Stimulated activated CD8-positive, alpha-beta memory T cell treated with anti-CD3 and anti-CD28 coated beads, Interleukin-12 subunit alpha, Interleukin-12 subunit beta, amount 100 ng/mL, for 24 hours (primary cell): ENCODE data around the gene CARMIL1.

Source experiments
- DNase-seq: peaks from one replicate; pipeline ENCODE4 v3.0.0-alpha.2; 2020; ENCODE audit errors: extremely low read depth

CARMIL1 gene

DNA sequence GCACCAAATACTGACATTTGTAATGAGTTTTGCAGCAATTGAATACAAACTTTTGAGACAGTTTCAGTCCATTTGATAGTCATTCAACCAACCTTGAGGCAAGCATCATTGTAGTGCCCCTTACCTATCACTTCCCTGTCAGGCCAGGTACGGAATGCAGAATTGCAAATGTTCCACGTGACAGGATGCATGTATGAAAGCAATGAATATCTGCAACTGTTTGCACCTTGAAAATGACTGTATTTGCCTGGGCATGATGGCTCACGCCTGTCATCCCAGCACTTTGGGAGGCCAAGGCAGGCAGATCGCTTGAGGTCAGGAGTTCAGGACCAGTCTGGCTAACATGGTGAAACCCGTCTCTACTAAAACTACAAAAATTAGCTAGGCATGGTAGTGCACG, 226.8 kb downstream of the CARMIL1 start:
- no peak for DNase-seq

DNA sequence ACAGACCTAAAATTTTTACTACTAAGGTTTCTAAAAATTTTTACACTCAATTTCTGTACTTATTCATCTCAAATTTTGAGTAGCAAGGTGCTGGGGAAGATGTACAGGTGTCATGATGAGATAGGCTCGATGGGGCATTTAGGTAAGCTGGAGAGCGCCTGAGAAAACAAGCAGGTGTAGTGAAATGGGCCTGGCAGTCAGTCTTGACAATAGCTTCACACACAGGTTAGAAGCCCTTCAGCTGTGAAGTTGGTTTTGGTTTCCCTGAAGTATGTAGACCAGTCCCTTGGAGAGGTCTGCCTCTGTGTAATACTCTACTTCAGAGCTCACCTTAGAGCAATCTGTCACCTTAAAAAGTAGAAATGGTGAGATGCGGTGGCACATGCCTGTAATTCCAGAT, 228.9 kb downstream of the CARMIL1 start:
- no peak for DNase-seq

DNA sequence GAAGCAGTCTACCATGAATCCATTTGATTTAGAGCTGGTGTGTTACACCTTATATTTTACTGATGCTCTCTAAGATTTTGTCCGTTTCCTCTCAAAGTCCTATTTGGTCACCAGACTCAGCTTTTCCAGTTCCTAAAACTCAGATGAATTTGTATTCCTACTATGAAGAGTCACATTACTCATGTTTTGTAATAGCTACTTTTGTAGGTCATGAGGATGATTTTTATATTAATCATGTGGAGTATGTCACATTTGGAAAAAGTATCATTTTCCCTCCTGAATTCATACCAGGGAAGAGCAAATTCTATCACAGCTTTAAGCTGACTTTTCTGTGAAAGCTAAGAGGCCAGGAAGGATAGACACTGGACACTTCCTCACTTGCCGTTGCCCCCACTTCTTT, 232.2 kb downstream of the CARMIL1 start:
- no peak for DNase-seq

DNA sequence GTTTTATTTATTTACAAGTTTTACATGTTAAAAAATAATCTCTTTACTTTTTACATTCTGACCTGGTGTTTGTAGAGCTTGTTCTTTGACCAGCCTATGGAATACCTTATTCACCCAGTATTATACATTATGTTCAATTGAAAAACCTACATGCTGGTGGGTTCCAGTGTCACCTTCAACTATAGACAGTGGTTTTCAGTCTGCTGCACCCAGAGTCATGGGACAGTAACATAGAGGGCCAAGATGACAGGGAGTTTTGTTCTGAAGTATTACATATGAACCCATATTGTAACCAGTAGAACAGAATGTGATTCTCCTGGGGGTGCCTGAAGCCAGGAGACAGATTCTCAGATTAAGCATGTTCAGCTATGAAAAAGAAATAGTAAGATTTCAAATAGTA, 233.4 kb downstream of the CARMIL1 start:
- DNase-seq, result no peak

DNA sequence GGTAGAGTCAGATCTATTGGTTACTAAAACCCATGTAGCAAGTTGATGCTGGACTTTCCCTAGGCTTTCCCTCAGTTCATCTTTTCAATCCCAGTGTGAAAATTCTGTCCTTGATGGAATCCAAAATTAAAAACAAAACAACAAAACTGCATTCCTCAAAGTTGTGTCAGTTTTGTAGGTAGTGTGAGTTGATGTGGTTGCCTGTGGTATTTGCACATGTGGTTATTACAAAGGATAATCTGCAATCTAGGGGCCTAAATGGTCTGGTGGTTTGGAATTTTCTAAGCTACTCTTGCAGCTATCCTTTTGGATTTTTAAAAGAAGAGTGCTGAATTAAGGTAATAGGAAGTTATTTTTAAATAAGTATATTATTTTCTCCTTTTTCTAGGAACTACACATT, 240.7 kb downstream of the CARMIL1 start:
- DNase-seq, result no peak

DNA sequence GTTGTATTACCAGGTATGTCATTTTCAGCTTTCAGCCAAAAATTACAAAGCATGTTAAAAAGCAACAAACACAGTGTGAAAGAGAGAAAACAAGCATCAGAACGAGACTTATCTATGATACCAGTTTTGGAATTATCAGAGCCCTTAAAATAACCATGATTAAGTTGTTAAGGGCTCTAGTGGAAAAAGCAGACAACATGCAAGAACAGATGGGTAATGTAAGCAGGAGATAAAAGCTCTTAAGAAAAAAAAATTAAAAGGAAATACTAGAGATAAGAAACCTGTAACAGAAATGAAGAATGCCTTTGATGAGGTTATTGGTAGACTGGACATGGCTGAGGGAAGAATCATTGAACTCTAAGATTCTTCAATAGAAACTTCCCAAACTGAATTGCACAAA, 245.4 kb downstream of the CARMIL1 start:
- DNase-seq, result no peak

DNA sequence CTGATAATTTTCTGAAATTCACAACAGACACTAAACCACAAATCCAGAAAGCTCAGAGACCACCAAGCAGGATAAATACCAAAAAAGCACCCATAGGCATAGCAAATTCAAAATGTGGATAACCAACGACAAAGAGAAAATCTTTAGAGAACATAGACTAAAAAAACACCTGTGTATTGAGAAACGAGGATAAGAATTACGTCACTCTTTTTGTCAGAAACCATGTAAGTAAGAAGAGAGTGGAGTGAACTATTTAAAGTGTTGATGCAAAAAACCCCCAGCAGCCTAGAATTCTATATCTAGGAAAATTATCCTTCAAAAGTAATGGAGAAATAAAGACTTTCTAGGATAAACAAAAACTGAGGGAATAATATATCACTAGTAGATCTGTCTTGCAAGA, 245.9 kb downstream of the CARMIL1 start:
- DNase-seq, result no peak

DNA sequence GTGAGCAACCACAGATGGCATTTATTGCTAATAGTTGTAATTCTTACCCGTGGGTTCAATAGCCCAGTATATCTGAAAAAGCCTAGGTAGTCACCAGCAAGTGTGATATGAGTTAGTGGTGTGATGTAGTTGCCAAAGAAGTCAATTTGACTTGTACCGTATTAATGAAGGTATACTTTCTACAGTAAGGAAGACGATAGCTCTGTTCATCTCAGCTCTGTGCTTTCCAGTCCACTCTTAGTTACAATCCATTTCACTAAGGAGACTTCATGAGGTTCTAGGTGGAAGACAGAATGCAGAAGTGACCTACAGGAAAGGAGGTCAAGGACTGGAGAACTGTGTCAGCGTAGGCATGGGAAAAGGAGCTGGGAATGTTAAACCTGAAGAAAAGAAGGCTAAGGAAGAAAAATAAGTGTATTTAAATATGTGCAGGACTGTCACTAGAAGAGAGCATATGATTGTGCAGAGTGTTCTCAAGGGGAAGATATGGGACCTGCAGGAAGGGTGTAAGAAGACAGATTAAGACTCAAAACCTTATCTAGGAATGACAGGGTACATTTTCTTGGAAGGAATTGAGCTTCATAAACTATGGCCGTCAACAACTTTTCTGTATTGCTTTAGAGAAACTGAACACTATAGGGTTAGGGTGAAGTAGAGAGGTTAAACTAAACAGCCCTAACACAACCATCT, 255.9 kb downstream of the CARMIL1 start:
- no peak for DNase-seq

DNA sequence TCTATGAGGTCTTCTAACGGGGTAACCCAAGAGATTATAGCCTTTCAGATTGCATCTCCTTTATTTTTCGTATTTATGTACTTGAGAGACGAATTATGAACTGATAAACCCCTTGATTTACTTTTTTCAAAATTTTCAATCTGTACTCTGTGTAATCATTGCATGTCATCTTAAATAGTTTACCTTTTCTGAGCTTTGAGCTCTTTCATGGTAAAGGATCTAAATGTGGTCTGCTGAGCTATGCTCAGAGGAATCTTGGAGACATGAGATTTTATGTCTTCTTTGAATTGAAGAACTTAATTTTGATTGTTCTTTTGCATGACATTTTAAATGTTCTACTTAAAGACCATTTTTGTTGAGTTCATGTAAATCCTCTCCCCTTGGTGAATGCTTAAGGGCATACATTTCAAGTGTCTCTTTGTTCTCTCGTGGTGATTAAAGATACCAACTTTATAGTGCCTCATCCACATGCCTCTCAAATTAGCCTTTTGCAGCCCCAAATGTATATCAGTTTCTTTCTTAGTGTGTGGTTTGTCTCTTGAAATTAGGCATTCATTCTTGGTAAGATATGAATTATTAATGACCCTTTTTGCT, 256.6 kb downstream of the CARMIL1 start:
- DNase-seq, result no peak

DNA sequence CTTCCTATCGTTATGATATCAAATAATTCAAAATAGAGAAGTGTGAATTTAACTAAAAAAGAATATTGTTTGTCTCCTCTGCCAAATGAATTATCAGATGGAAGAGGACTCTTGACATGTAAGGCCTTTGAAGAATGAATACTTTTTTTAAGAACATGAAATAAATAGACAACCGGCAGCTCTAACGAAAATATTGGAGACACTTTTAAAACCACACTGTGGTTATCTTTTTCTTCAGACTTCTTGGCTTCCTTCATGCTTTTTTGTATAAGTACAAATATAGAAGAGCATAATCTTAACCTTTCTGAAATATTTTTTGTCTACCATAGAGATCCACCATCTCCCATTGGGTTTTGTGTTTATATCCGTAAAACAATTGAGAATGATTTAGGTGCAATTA, 257.6 kb downstream of the CARMIL1 start:
- DNase-seq, result no peak

DNA sequence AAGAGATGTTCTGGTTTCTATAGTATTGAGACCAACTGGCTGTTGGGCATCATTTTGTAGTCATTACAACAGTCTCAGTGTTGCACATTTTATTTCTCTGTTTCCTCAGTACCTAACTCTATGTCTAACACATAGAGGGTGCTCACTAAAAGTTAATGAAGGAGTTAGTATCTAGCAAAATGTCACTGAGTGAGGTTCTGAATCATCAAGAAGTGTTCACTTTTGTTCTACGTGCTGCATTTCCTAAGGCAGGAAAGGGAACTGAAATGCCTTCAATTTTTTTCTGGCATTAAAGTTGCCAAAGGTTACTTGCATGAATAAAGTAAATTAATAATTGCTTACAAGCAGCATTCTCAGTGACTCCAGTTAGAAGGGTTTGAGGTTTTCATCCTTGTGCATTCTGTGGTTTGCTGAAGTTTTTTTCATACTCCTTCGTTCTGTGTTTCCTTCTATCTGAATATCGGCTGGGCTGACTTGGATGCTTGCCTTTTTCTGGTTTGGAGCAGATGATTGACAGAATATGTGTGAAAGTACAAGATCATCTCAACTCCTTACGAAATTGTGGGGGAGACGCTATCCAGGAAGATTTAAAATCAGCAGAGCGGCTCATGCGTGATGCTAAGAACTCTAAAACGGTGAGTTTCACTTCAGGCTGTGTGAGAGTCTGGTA, 258.3 kb downstream of the CARMIL1 start:
- DNase-seq, result no peak

DNA sequence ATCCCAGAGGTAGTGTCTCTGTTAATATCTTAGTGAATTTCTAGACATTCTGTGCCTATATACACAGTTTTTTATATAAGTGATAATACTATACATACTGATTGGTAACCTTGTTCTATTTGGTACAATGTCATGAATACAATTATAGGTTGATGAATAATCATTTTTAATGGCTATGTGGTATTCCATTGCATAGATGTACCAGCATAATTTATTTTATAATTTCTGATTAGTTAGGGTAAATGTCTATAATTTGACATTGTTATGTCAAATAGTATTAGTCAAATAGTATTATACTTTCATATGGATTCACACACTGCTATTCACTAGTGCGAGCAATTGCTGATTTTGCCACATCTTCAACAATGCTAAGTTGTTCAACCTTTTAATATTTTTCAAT, 262.1 kb downstream of the CARMIL1 start:
- no peak for DNase-seq

DNA sequence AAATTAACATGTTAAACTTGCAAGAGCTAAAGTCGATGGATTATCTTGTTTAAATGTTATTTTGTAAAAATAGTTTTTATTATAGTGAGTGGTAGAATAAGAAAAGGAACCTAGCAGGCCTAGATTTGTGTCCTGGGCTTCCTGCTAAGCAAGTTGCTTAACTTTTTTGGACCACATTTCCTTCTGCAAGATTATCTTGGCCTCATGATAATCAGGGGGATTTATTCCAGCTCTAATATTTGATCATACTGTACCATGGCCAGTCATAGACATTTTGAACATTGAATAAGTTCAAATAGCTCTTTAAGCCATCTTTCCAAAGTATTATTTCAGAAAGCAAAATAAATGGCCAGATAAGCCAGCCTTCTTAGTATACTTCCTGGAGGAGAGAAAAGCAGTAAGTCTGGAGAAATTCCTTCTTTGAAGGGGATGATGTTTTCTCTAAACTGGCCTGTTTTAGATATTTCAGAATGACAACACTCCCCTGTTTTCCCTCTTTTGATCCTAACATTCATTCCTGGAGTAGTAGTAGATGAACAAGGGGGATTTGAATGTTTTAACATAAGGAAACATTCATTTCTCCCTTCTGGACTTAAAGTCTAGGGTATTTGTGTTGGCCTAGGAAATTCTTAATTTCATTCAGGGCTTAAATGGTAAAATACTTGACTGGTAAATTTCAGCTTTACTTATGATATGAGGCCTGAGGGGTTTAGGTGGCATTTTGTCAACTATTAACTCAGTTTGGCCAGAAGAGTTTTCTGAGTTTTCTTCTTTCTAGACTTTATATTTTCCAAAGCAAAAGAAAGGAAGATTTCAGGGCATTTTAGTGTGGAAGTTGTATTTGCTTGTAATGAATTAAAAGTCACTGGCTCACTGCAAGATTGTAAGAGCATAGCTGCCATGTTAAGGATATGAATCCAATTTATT, 264.1 kb downstream of the CARMIL1 start:
- DNase-seq, result no peak

DNA sequence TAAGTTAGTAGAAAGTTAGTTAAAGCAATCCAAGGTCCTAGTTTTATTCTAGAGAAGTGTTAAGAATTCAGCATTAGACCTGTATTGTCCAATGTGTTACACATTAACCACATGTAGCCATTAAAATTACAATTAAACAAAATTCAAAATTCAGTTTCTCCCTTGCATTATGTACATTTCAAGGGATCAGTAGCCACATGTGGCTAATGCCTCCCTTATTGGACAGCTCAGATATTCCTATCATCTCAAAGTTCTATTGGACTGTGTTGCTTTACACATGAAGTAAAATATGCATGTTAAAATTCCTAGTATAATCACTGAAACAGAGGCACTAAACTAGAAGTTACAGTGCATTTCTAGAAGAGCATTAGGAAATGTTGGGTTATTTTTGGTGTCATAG, 265.7 kb downstream of the CARMIL1 start:
- DNase-seq, result no peak

DNA sequence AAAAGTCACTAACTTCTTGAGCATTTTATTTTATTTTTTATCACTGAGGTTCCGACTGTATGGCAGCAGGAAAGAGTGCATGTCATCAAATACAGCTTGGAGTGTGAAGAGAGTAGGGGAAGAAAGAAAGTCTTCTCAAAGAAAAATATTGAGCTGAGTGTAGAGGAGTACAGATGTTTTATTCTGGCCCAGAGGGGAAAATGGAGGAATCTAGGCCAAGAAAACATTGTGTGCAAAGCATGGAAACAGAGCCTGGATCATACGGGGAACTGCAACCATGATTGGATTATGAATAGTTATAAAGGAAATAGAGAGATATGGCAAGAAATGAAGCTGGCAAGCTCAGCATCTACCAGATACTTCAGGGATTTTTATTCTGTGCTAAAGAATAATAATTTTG, 268.6 kb downstream of the CARMIL1 start:
- DNase-seq, result no peak

DNA sequence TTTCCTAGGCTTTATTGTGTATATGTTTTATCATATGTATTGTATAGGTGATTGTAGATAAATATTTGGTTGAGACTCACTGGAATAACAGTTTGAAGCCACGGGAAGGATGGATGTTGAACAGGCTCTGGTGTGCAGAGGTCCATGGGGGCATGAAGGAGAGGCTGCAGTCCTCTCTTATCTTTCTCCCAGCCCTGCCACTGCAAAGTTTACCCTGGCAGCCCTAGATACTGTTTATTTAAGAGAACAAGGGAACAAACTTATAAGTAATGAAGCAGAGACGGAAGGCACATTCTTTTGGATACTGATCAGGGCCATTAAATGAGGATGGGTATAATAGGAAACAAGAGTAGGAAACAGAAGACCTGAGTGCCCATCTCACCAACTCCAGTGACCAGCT, 269.3 kb downstream of the CARMIL1 start:
- no peak for DNase-seq

DNA sequence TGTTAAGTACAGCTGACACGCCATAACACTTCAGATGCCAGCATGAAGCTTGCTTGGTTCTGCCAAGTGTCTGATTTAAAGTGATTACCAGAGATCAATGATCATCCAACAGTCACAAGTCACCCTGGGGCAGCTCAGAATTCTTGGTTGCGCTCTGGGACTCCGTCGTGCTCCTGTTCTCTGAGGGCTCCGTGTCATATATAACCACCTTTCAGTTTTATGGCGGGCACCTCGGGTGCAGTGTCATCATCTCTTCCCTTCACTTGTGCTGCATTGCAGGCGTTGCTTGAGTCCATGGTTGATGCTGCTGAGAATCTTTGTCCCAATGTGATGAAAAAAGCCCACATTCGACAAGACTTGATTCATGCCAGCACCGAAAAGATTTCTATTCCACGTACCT, 271.5 kb downstream of the CARMIL1 start:
- DNase-seq, result no peak

DNA sequence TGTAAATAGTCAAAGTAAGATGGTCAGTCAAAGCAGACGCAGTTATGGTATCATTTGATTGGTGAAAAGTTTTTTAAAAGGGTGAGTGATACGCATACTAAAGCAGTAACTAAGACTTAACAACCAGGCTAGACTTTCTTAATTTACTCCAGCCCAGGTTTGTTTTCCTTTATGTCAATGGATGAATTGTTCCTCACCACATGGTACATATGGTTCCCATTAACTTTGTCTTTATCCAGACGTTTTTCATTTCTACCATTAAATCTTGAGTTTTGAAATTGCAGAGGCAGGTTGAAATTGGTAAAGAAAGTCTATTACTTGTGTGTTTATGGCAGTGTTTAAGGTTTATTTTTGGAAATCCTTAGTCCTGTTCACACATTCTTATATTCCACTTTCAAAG, 274.3 kb downstream of the CARMIL1 start:
- no peak for DNase-seq

DNA sequence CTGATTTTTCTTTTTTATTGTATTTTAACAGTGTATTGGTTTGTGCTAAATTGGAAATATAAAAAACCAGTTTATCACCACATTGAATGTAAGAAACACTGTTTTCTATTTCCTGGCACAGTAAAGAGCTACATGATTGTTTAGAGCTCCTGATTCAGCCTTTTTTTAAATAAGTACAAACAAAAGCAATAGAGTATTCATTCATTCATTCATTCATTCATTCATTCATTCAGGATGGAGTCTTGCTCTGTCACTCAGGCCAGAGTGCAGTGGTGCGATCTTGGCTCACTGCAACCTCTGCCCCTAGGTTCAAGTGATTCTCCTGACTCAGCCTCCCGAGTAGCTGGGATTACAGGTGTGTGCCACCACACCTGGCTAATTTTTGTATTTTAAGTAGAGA, 276.0 kb downstream of the CARMIL1 start:
- DNase-seq, result no peak

DNA sequence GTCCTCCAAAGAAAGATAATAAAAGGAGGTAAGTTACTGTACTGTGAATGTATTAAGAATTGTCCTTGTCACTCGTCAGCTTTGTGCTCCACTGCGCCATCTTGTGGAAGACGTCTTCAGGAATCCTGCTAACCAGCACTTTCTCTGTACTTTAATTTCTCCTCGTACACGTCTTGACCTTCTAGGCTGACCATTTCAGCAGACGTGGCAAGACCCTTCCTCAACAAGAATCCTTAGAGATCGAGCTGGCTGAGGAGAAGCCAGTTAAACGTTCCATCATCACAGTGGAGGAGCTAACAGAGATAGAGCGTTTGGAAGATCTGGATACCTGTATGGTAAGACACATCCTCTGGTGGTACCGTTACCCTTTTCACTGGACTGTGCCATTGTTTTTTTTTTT, 277.3 kb downstream of the CARMIL1 start:
- DNase-seq, result peak; percentile 47

DNA sequence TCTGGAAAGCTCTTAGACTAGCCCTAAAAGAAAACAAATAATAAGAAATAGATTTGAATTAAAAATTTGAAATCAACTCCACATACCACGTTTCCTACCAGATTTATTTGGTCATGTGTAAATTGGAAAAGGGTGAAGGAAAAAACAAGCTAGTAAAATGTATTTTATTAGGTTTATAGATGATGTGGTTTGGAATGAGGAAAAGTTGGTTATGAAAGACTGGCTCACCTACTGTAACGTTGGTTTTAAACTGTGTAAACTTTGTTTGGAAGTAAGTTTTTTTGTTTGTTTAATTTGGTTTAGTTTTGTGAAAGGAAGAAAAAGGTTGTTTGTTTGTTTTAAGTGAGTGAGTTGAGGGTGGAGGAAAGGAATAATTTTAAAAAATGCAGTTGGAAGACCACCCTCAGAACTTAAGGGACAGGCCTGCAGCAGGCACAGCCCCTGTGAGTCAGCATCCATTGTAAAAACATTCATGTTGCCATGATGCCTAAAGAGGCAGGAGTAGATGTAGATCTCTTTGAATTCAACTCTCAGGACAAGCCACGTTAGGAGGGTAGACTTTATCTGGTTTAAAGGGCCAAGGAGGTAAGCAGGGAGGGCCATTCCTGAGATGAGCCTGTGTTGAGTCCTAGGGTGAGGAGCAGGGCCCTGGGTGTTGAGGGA, 279.1 kb downstream of the CARMIL1 start:
- DNase-seq, result no peak

DNA sequence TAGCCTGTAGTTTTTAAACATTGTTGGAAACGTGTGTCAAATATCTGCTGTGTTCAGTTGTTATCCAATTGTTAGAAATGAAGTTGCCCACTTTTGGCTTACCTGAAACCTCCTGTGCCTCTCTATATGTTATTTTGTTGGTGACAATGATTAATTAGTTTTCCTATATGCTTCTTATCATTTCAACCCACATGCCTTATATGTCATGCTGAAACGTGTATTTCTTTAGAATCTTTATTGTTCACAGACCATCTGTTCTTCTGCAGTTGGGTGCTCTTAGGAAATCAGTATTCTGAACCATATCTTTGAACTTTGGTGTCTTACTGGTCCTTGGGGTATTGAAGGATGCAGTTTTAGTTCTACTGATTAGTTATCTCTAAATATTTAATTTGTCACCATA, 281.7 kb downstream of the CARMIL1 start:
- no peak for DNase-seq
